ENCODE measurements around the gene WDR82.

GRCh38 chr3:52246264-52246620 is 32.2 kb downstream of the WDR82 start:
- TF ChIP-seq KLF16 (IDR thresholded peaks at IDR 0.05): no peak
- TF ChIP-seq, protein P1, sequence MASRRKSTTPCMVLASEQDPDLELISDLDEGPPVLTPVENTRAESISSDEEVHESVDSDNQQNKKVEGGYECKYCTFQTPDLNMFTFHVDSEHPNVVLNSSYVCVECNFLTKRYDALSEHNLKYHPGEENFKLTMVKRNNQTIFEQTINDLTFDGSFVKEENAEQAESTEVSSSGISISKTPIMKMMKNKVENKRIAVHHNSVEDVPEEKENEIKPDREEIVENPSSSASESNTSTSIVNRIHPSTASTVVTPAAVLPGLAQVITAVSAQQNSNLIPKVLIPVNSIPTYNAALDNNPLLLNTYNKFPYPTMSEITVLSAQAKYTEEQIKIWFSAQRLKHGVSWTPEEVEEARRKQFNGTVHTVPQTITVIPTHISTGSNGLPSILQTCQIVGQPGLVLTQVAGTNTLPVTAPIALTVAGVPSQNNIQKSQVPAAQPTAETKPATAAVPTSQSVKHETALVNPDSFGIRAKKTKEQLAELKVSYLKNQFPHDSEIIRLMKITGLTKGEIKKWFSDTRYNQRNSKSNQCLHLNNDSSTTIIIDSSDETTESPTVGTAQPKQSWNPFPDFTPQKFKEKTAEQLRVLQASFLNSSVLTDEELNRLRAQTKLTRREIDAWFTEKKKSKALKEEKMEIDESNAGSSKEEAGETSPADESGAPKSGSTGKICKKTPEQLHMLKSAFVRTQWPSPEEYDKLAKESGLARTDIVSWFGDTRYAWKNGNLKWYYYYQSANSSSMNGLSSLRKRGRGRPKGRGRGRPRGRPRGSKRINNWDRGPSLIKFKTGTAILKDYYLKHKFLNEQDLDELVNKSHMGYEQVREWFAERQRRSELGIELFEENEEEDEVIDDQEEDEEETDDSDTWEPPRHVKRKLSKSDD (conservative IDR thresholded peaks at IDR 0.05; ENCODE audit: low read length): no peak
- TF ChIP-seq RUNX1 (IDR thresholded peaks at IDR 0.05; ENCODE audit: low read depth): no peak
- TF ChIP-seq, protein P2, sequence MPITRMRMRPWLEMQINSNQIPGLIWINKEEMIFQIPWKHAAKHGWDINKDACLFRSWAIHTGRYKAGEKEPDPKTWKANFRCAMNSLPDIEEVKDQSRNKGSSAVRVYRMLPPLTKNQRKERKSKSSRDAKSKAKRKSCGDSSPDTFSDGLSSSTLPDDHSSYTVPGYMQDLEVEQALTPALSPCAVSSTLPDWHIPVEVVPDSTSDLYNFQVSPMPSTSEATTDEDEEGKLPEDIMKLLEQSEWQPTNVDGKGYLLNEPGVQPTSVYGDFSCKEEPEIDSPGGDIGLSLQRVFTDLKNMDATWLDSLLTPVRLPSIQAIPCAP (CRISPR knock-in tag; IDR thresholded peaks at IDR 0.05; ENCODE audit: borderline replicate concordance): no peak
- TF ChIP-seq L3MBTL2 (IDR thresholded peaks at IDR 0.05): no peak
- no peak for TF ChIP-seq STAT6 (CRISPR knock-in tag; IDR thresholded peaks at IDR 0.05)
- TF ChIP-seq CTCF (IDR thresholded peaks at IDR 0.05 in 2 of 3, conservative IDR thresholded peaks at IDR 0.05 in 1 of 3; ENCODE audit: insufficient read depth in 2 of 3, low read depth in 1 of 3, low read length in 3 of 3): no peak
- no peak for TF ChIP-seq EP300 (IDR thresholded peaks at IDR 0.05; ENCODE audit: low read length)
